DOHH2 (cell line): Measurements from ENCODE around the gene CREB5.

ENCODE experiments used
- H3F3A ChIP-seq: fragments of 200-600 bp; sonication (generic), shearing (Covaris generic); 2 replicates; pipeline ENCODE4 v1.6.0; 2016; ENCODE audit warnings: antibody characterized with exemption, mild to moderate bottlenecking; ENCODE audit not compliant: control insufficient read depth, insufficient read depth
- H3K27ac ChIP-seq: fragments of 200-600 bp; sonication (generic); 2 replicates; pipeline ENCODE4 v1.5.1; 2014; ENCODE audit warnings: low read depth, mild to moderate bottlenecking, low read length, moderate library complexity
- H3K27me3 ChIP-seq: fragments of 200-600 bp; sonication (generic); 2 replicates; pipeline ENCODE4 v1.6.1; 2014; ENCODE audit warnings: mild to moderate bottlenecking, low read length, mixed read lengths; ENCODE audit not compliant: control insufficient read depth
- H3K36me3 ChIP-seq: fragments of 200-600 bp; sonication (generic); 2 replicates; pipeline ENCODE4 v1.6.1; 2014; ENCODE audit warnings: mild to moderate bottlenecking, low read length, moderate library complexity, mixed read lengths; ENCODE audit not compliant: control insufficient read depth
- H3K4me1 ChIP-seq: fragments of 200-600 bp; sonication (generic); 2 replicates; pipeline ENCODE4 v1.6.1; 2014; ENCODE audit warnings: mild to moderate bottlenecking, low read length, mixed read lengths; ENCODE audit not compliant: control insufficient read depth
- H3K4me2 ChIP-seq: fragments of 200-600 bp; sonication (generic); 2 replicates; pipeline ENCODE4 v1.6.0; 2014; ENCODE audit warnings: mild to moderate bottlenecking, low read length, moderate library complexity
- H3K4me3 ChIP-seq: fragments of 200-600 bp; sonication (generic); 2 replicates; pipeline ENCODE4 v1.5.1; 2014; ENCODE audit warnings: mild to moderate bottlenecking, low read length, mixed read lengths
- H3K79me2 ChIP-seq: fragments of 200-600 bp; sonication (generic); 2 replicates; pipeline ENCODE4 v1.6.1; 2014; ENCODE audit warnings: mild to moderate bottlenecking, low read length, mixed read lengths; ENCODE audit not compliant: control insufficient read depth
- H3K9me2 ChIP-seq: fragments of 200-600 bp; sonication (generic); replicated peaks from 2 replicates; pipeline ENCODE4 v1.6.1; 2014; ENCODE audit warnings: mild to moderate bottlenecking, low read length, mixed read lengths; ENCODE audit not compliant: control insufficient read depth
- H3K9me3 ChIP-seq: fragments of 200-600 bp; sonication (generic); 2 replicates; pipeline ENCODE4 v1.6.1; 2014; ENCODE audit warnings: antibody characterized with exemption, low read length, mixed read lengths; ENCODE audit not compliant: control insufficient read depth, insufficient read depth
- H4K20me1 ChIP-seq: fragments of 200-600 bp; sonication (generic); 2 replicates; pipeline ENCODE4 v1.6.0; 2014; ENCODE audit warnings: low read depth, mild to moderate bottlenecking, antibody characterized with exemption, low read length, moderate library complexity; ENCODE audit not compliant: control insufficient read depth, insufficient read depth
- CTCF ChIP-seq: fragments of 200-600 bp; sonication (generic); IDR thresholded peaks from one replicate; pipeline ENCODE4 v1.5.1; 2014; ENCODE audit warnings: antibody characterized with exemption, mild to moderate bottlenecking, low read depth, low read length; ENCODE audit not compliant: poor library complexity, severe bottlenecking
- EZH2phosphoT487 ChIP-seq: fragments of 200-600 bp; sonication (generic); IDR thresholded peaks from 2 replicates; pipeline ENCODE4 v1.6.1; 2017; ENCODE audit warnings: borderline replicate concordance, mild to moderate bottlenecking, antibody characterized with exemption, low read length, moderate library complexity, mixed read lengths

The CREB5 gene

GRCh38 chr7:28510026-28510369, 97.7 kb downstream of the CREB5 start:
- H3K4me2 ChIP-seq = no peak overlapping the region

GRCh38 chr7:28512668-28513440, 100.5 kb downstream of the CREB5 start:
- no peaks in the 10 kb centered on the region for H3K9me3 ChIP-seq
- TF ChIP-seq CTCF (no peak), EZH2phosphoT487 (no peak)
- H3K36me3 ChIP-seq = no peaks in the 10 kb centered on the region
- no peak overlapping the region for H3K27ac ChIP-seq
- H3K79me2 ChIP-seq = no peaks in the 10 kb centered on the region
- H3K27me3 ChIP-seq = no peaks in the 10 kb centered on the region
- no peaks in the 10 kb centered on the region for H4K20me1 ChIP-seq
- peaks cover 6% of the 10 kb centered on the region for H3K4me1 ChIP-seq
- H3K9me2 ChIP-seq = no peaks in the 10 kb centered on the region
- H3F3A ChIP-seq = no peaks in the 10 kb centered on the region
- H3K4me2 ChIP-seq = no peak overlapping the region
- no peak overlapping the region for H3K4me3 ChIP-seq

More at GRCh38 chr7:28510026-28510369, 97.7 kb downstream of the CREB5 start:
- Histone ChIP-seq H3K79me2 (no peaks in the 10 kb centered on the region), H3K9me2 (no peaks in the 10 kb centered on the region), H3K4me1 (peaks cover 6% of the 10 kb centered on the region), H3K27me3 (no peaks in the 10 kb centered on the region), H3F3A (no peaks in the 10 kb centered on the region), H3K4me3 (no peak overlapping the region), H4K20me1 (no peaks in the 10 kb centered on the region), H3K27ac (no peak overlapping the region), H3K36me3 (no peaks in the 10 kb centered on the region), H3K9me3 (no peaks in the 10 kb centered on the region)
- no peak for TF ChIP-seq EZH2phosphoT487
- no peak for TF ChIP-seq CTCF

- Histone ChIP-seq H3K9me2 (no peaks in the 10 kb centered on the region), H3K4me1 (no peaks in the 10 kb centered on the region), H3K4me3 (no peak overlapping the region), H3K36me3 (no peaks in the 10 kb centered on the region), H3K4me2 (no peak overlapping the region), H4K20me1 (no peaks in the 10 kb centered on the region), H3F3A (no peaks in the 10 kb centered on the region), H3K79me2 (no peaks in the 10 kb centered on the region), H3K9me3 (no peaks in the 10 kb centered on the region), H3K27ac (no peak overlapping the region), H3K27me3 (no peaks in the 10 kb centered on the region)
- TF ChIP-seq EZH2phosphoT487 (no peak), CTCF (no peak)
Measured at GRCh38 chr7:28516390-28517172, 104.3 kb downstream of the CREB5 start.
